GM15510 (cell line): Measurements from ENCODE around the gene WDR44.

Source experiments
- POLR2A ChIP-seq: IDR thresholded peaks from 3 replicates; pipeline ENCODE4 v1.6.1; 2011; ENCODE audit warnings: borderline replicate concordance; ENCODE audit not compliant: insufficient read length; ENCODE audit errors: extremely low read depth

The WDR44 gene

DNA sequence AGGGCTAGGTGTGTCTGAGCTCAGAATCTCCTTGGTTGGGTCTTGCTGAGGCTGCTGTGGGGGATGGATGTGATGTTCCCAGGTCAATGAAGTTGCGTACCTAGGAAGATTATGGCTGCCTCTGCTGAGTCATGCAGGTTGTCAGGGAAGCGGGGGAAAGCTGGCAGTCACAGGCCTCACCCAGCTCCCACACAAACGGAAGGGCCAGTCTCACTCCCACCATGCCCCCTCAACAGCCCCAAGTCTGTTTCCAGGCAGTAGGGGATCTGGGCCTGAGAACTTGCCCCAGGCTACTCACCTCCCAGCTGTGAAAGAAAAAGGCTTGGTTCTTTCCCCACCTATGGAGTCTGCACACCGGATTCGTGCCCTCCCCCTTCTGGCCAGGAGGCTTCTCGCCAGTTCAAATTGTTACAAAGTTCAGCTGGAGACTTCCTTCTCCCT lies 72.9 kb downstream of the WDR44 start:
- TF ChIP-seq POLR2A: no peak

DNA sequence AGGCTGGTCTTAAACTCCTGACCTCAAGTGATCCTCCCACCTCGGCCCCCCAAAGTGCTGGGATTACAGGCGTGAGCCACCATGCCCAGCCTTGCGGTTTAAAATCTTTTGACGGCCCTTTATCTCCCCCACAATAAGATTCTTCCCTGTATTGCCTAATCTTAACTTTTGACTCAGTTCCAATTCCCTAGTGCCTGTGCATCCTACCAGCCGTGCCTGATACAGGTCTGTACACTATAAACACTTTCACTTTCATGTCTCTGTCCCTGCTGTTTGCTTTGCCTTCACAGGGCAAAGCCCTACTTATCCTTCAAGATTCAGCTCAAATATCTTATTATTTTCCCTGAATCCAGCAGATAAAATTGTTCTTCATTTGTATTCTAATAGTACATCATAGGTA lies 74.6 kb downstream of the WDR44 start:
- no peak for TF ChIP-seq POLR2A

DNA sequence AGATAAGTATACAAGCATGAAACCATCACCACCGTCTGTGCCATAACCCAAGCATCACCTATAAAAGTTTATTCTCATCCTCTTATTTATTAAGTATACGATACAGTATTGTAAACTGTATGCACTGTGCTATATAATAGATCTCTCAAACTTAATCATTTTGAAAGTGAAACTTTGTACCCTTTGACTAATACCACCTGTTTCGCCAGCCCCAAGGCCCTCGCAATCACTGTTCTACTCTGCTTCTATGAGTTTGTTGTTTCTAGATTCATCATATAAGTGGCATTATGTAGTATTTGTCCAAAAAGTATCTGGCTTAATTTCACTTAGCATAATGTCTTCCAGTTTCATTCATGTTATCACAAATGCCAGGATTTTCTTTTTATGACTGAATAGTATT lies 77.7 kb downstream of the WDR44 start:
- TF ChIP-seq POLR2A: no peak

DNA sequence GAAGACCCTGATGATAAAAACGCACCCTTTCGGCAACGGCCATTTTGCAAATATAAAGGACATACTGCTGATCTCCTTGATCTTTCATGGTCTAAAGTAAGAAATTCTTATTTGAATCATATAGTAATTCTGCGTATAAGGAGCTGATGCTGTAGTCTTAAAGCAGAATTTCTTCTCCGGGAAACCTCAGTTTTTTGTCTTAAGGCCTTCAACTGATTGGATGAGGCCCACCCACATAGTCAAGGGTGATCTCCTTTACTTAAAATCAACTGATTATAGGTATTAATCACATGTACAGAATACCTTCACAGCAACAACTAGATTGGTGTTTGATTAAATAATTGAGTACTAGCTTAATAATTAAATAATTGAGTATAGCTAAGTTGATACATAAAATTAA lies 86.9 kb downstream of the WDR44 start:
- no peak for TF ChIP-seq POLR2A

DNA sequence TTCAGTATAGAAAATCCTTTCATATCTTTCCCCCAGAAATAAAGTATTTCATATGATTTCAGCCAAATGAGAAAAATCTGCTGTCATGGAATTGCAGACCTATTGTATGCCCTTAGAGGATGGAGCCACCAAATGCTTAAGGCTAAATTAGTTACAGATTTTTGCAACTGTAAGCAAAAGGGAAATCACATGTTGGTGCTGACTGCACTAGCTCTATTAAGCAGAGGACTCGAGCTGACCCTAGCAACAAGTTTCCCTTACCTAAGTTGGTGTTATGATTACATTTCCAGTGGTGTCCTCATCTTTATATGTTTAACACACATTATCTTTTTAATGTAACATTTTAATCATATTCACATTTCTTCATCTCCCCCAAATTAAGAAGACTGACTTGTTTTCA lies 91.4 kb downstream of the WDR44 start:
- no peak for TF ChIP-seq POLR2A

DNA sequence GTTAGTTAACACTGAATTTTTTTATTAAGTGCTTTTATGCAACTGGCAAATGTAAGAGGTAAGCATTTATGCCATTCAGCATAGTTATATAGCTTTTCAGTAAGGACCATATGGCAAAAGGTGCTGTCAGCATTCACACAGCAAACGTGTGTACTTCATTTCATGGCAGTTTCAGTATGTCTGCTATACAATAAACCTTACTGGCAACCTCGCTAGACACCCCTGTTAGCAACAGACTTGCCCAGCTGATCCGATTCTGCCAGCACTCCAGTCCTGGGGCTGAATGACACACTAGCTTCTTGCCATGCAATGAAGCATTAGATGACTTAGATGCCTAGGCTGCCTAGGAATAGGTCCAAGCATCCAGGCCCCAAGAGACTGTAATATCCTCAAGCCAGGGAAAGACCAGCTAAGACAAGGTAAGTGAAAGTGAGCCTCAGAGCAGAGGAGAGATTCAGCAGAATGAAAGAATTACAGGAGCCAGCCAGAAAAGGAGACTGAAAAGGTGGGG lies 102.4 kb downstream of the WDR44 start:
- no peak for TF ChIP-seq POLR2A

DNA sequence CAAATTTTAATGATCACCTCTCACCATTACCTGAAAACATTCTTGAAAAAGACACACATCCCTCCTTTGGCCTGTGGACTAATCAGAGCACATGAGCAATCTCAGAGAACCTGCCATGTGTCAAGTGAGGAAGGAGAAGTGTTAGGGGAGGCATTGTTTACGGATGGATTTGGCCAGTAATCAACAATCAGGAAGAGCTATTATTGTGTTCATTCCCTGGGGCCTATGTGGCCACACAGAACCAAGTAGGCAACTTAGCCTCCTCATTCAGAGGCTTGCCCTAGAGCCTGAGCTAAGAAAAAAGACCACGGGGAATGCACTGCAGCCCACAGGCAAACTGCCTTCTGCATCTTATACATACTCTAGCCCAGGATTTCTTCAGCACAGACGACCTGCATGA lies 109.1 kb downstream of the WDR44 start:
- TF ChIP-seq POLR2A: no peak

DNA sequence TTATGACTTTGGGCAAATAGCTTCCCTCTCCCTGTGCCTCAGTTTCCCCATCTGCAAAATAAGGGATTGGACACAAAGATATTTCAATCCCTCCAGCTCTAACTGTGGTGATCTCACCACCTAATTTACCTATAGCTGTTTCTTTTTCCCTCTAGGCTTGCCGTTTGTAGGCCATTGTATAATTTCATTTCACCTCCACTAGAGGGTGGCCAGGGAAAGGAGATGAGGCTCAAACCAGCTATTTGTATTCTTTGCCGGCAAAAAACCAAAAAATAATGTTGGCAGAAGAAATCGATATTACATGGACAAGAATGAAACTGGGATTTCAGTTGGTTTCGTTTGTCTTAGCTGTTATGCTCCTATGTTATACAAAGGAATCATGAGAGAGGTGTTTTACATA lies 113.6 kb downstream of the WDR44 start:
- TF ChIP-seq POLR2A: no peak

DNA sequence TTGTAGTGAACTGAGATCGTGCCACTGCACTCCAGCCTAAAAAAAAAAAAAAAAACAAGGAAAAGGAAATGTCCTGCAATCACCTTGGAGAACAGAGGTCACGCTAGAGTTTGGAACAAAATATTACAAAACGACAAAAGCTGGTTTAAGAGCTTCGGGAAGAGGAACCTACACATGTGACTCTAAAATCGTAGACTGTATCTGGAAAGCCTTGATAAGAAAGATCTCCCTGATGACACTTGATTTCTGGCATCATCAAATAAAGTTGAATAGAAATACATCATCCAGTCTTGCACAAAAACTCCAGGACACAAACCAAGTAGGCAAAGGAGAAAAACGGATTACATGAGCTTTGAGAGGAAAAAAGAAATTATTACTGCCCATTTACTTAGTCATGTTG lies 118.6 kb downstream of the WDR44 start:
- TF ChIP-seq POLR2A: no peak

DNA sequence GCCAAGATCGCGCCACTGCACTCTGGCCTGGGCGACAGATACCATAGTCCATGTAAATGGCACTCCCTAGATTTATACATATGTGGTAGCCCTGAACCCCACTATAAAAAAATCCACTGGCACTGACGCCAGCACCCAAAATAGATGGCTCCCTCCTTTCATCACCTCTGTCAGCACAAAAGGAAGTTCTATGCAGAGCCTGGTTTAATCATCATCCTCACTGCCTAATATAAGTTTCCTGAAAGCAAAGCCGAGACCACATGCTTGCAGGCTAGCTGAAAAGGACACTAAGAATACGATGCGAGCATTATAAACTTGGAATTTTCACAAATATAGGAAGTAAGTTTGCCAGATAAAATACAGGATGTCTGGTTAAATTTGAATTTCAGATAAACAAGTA lies 122.2 kb downstream of the WDR44 start:
- TF ChIP-seq POLR2A: no peak

DNA sequence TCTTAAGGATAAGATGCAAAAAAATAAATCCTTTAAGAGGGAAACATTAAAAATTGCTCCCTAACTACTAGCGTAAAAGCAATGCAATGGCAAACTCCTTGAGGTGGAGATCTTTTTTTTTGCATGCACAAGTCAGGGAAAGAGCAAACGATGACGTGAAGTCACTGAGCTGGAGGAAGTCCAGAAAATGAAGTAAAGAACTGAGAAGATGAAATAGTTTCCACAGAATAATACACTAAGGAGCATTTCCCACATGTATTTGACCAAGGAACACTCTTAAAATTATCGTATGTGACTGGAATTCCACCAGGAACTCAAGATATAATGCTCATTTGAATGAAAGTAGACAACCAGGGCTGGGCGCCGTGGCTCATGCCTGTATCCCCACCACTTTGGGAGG lies 128.7 kb downstream of the WDR44 start:
- no peak for TF ChIP-seq POLR2A

DNA sequence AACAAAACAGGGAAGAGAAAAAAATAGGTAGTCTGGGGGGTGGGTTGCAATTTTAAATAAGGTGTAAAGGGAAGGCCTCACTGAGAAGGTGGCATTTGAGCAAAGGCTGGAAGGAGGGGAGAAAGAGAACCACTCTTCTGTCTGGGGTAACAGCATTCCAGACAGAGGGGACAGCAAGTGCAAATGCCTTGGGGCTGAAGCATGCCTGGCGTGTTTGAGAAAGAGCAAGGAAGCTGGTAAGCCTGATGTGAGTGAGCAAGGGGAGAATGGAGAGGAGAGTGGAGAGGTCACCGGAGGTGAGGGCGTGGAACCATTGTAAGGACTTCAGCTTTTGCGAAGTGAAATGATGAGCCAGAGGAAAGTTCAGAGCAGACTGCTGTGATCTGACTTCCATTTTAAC lies 130.0 kb downstream of the WDR44 start:
- no peak for TF ChIP-seq POLR2A

DNA sequence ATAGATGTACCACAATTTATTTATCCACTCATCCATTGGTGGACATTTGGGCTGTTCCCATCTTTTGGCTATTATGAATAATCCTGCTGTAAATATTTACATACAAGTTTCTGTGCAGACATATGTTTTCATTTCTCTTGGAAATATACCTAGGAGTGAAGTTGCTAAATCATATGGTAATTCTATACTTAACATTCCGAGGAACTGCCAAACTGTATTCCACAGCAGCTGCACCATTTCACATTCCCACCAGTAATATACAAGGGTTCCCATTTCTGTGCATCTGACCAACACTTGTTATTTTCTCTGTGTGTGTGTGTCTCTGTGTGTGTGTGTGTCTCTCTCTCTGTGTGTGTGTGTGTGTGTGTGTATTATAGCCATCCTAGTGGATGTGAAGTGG lies 134.3 kb downstream of the WDR44 start:
- no peak for TF ChIP-seq POLR2A

DNA sequence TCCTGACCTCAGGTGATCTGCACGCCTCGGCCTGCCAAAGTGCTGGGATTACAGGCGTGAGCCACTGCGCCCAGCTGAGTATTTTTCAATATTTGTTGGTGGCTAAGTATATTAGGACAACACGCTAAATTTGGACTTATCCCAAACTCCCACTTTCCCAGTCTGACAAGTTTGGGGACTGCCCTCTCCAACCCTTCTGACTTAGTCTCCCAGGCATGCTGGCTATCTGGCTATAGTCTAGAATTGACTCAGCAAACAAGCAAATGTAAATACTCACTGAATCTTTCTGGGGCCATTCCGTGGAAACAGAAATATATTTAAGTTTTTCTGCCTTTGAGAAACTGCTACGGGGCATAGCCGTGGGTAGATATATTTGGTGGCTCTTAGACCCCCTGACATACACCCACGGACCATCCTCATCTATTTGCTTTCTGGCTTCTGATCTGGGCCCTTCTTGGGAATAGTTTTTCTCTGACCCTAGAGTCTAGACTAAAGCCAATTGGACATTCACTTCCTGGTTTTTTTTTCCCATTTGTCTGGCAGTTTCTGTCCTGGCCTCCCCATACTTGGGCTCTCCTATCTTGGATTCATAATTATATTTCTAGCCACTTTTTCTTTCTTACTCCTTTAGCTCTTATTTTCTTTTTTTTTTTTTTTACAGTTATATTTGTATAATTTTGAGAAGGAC lies 138.5 kb downstream of the WDR44 start:
- no peak for TF ChIP-seq POLR2A

DNA sequence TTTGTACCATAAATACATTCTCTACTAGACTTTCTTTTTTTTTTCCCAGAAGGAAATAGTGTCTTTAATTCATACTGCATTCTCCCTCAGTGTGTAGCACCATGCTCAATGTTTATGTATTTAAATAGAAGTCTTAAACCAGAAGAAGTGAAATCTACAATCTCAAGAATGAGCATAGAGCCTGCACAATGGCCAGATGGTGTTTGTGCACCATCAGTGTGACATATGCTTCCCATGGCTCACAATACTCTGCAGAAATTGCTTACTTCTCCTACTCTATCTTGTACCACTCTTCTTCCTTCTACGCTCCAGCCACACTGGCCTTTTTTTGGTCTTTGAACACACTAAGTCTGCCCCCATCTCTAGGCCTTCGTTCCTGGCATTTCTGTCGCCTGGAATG lies 147.1 kb downstream of the WDR44 start:
- no peak for TF ChIP-seq POLR2A

DNA sequence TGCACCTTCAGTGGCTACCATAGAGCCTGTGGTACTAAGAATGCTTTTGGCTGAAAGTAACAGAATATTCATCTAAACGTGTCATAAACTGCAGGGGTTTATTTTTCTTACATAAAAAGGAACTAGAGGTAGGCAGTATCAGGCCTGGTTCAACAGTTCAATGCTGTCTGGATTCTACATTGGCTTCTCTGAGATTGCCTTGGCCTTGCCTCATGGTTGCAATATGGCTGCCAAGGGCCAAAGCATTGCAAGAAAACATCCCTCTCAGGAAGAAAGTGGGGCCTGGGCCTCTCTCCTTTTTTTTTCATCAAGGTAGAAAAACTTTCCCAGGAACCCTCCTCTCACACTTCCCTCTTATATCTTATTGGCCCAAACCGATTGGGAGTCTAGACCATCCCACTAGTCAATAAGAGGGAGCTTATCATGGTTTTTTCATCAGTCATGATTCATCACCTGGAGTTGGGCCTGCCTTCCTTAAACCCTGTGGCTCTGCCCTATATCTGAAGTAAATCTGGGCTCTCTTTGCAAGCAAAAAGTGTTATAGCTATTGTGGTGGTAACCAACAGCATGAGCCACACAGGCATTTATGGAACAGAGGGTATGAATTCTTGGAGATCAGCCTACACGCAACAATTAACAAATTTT lies 147.9 kb downstream of the WDR44 start:
- TF ChIP-seq POLR2A: no peak
